K562 (cell line): ENCODE results near the gene UBE2E3. TPM values are rescaled to one million over a fixed set of nuclear protein-coding genes. Genes with fewer than 3 reads are reported as not detected.

Source experiments
- BHLHE40 ChIP-seq: IDR thresholded peaks from 2 replicates; pipeline ENCODE4 v1.6.1; 2011; ENCODE audit warnings: low read length, improper control_type of control experiment
- NCOA1 ChIP-seq: fragments of 450-650 bp; IDR thresholded peaks from 2 replicates; pipeline ENCODE4 v1.6.1; 2016; ENCODE audit warnings: low read depth
- REST ChIP-seq, 2 experiments: fragments of 450-650 bp; formaldehyde crosslinking in 1 of 2; IDR thresholded peaks; 2 replicates each; pipeline versions ENCODE4 v1.4.0 to v1.6.1; 2014 to 2020; ENCODE audit warnings: mild to moderate bottlenecking in 2 of 2, borderline replicate concordance in 1 of 2, low read depth in 1 of 2
- SPI1 ChIP-seq: IDR thresholded peaks from 2 replicates; pipeline ENCODE4 v1.6.1; 2011; ENCODE audit warnings: low read depth, low read length, control low read depth, borderline replicate concordance
- ZNF217 ChIP-seq: sonication (generic); formaldehyde crosslinking; IDR thresholded peaks from 2 replicates; pipeline ENCODE4 v1.8.0; 2022; ENCODE audit warnings: mild to moderate bottlenecking, missing genetic modification reagents
- ZNF398 ChIP-seq: fragments of 250-450 bp; sonication (Bioruptor Pico); IDR thresholded peaks from 2 replicates; pipeline ENCODE4 v1.8.0; 2021; ENCODE audit warnings: moderate library complexity, mild to moderate bottlenecking, inconsistent platforms
- ZNF695 ChIP-seq: fragments of 450-650 bp; formaldehyde crosslinking; IDR thresholded peaks from 2 replicates; pipeline ENCODE4 v1.4.0; 2020; ENCODE audit warnings: mild to moderate bottlenecking, moderate library complexity
- ZNF79 ChIP-seq: fragments of 250-450 bp; sonication (Bioruptor Pico); IDR thresholded peaks from 2 replicates; pipeline ENCODE4 v1.4.0; 2020; ENCODE audit warnings: low read depth, mild to moderate bottlenecking, moderate library complexity
- polyA plus RNA-seq, 8 experiments: library from polyadenylated mRNA; depleted of rRNA in 4 of 8; stranded (reverse) in 5 of 8; unstranded in 3 of 8; fragments of >200 nt; fragmentation: Nextera tagmentation in 2 of 8; fragmentation: Illumina TruSeq in 1 of 8; extraction: Ambion mirVana in 2 of 8; extraction: Trizol in 1 of 8; gene quantifications; 2 replicates each; pipeline versions ENCODE4 v1.2.1 to v1.2.3, GENCODE V29; 2011 to 2014; ENCODE audit warnings: inconsistent platforms in 1 of 8, missing spikeins in 1 of 8
- total RNA-seq, 7 experiments: library from RNA; depleted of rRNA in 6 of 7; stranded (reverse); fragments of >200 nt in 6 of 7; fragmentation: Illumina TruSeq in 2 of 7; extraction: Trizol in 2 of 7; gene quantifications; 2 replicates each; pipeline versions ENCODE4 v1.2.1 to v1.2.3, GENCODE V29; 2011 to 2021; ENCODE audit warnings: low replicate concordance in 1 of 7

The UBE2E3 gene
- total and polyA plus RNA-seq, 9 of the 15 experiments (the other 6 are each of a cell fraction or from before 2014, with no cell fraction given) = 58.2 to 173 (median 78.0) TPM

- no peak for TF ChIP-seq REST (IDR thresholded peaks at IDR 0.05; ENCODE audit: borderline replicate concordance)
- TF ChIP-seq REST (CRISPR knock-in tag; IDR thresholded peaks at IDR 0.05; ENCODE audit: low read depth) = no peak
- no peak for TF ChIP-seq ZNF79 (CRISPR knock-in tag)
- no peak for TF ChIP-seq BHLHE40
- no peak for TF ChIP-seq ZNF217 (CRISPR knock-in tag)
- TF ChIP-seq NCOA1 = no peak
- TF ChIP-seq ZNF398 (CRISPR knock-in tag) = no peak
- TF ChIP-seq ZNF695 = no peak
- no peak for TF ChIP-seq SPI1
These were observed 10.4 kb downstream of the UBE2E3 start (continued) for GRCh38 chr2:180990794-180991193.
